Bronchial epithelial cell (primary cell): Measurements from ENCODE around the gene SEMA5B. TPM values are rescaled to one million over a fixed set of nuclear protein-coding genes. Genes with fewer than 3 reads are reported as not detected.

Experiments used
- DNase-seq: peaks from one replicate; pipeline ENCODE4 v3.0.0-alpha.2; 2010; ENCODE audit warnings: low read depth
- FAIRE-seq: peaks from 2 replicates; lab custom pipeline; 2011; peaks lifted over from hg19 to GRCh38; lab: Jason Lieb, UNC
- H3K27me3 ChIP-seq: 2 replicates; pipeline ENCODE4 v1.5.1; 2011; ENCODE audit warnings: low read length; ENCODE audit not compliant: control insufficient read depth, insufficient read depth
- H3K36me3 ChIP-seq: 2 replicates; pipeline ENCODE4 v1.5.1; 2011; ENCODE audit warnings: low read length; ENCODE audit not compliant: control insufficient read depth, insufficient read depth
- H3K4me3 ChIP-seq: 2 replicates; pipeline ENCODE4 v1.5.1; 2011; ENCODE audit warnings: mild to moderate bottlenecking, low read depth, low read length, control low read depth
- total RNA-seq: library from RNA; depleted of rRNA; stranded (reverse); fragments of >200 nt; gene quantifications from 2 replicates; pipeline ENCODE4 v1.2.1, GENCODE V29; 2014
- TF ChIP-seq, protein P1 (sequence below): IDR thresholded peaks from 2 replicates; pipeline ENCODE4 v1.5.1; 2011; ENCODE audit warnings: mild to moderate bottlenecking, moderate library complexity, low read length, control low read depth, inconsistent platforms; ENCODE audit not compliant: insufficient read depth, severe bottlenecking

Gene SEMA5B
- total RNA-seq, 1 donor from 2014 or later: under 0.01 TPM

DNA sequence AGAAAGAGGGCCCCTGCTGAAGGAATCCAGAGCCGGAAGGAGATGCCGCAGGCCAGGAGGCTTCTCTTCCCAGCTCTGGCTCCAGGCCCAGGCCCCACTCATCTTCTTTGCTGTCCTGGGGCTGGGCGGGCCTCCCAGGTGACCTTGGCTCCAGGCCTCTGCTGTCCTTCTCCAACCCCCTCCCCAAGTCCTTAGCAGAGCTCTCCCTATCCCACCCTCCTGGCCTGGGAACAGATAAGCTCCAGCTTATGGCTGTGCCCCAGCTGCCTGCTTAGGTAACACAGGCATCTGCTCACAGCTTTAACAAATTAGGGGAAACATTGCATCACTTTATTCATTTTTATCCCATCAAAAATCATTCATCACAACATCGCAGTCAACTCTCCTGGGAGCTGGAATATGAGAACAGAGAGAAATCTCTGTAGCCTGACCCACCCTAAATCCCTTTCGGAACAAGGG, 86.9 kb downstream of the SEMA5B start:
- no peak for DNase-seq
- TF ChIP-seq, protein P1, sequence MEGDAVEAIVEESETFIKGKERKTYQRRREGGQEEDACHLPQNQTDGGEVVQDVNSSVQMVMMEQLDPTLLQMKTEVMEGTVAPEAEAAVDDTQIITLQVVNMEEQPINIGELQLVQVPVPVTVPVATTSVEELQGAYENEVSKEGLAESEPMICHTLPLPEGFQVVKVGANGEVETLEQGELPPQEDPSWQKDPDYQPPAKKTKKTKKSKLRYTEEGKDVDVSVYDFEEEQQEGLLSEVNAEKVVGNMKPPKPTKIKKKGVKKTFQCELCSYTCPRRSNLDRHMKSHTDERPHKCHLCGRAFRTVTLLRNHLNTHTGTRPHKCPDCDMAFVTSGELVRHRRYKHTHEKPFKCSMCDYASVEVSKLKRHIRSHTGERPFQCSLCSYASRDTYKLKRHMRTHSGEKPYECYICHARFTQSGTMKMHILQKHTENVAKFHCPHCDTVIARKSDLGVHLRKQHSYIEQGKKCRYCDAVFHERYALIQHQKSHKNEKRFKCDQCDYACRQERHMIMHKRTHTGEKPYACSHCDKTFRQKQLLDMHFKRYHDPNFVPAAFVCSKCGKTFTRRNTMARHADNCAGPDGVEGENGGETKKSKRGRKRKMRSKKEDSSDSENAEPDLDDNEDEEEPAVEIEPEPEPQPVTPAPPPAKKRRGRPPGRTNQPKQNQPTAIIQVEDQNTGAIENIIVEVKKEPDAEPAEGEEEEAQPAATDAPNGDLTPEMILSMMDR: no peak
- Histone ChIP-seq H3K27me3 (no peaks in the 10 kb centered on the region), H3K4me3 (no peak overlapping the region), H3K36me3 (no peaks in the 10 kb centered on the region)
- no peak for FAIRE-seq

DNA sequence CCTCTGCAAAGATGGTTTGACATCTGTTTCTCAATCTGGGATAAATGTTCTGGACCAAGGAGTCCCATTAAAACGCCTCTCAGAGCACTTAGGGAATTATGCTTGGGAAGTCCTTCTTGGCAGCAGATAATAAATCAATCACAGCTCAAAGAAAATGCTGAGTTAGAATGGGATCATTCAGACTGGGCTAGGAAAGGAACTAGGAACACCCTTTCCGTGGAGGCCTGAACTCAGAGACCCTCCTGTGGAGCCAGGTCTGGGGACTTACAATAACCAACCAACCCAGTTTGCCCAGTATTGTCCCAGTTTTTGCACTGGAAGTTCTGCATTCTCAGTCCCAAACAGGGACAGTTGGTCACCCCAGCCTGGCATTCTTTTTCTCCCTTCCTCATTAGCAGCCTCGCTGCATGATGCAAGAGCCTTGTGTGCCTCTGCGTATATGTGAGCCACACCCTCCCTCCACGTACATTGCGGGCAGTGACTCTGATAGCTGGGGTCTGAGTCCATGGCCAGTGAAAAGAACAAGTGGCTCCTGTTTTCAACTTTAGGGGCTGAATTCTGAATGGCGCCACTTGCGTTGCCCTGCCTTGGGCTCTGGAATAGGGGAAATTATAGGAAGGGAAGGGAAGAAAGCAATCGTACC, 88.7 kb downstream of the SEMA5B start:
- TF ChIP-seq, protein P1: no peak
- Histone ChIP-seq H3K4me3 (no peak overlapping the region), H3K36me3 (no peaks in the 10 kb centered on the region), H3K27me3 (no peaks in the 10 kb centered on the region)
- DNase-seq (no peak), FAIRE-seq (peak; percentile 18)

DNA sequence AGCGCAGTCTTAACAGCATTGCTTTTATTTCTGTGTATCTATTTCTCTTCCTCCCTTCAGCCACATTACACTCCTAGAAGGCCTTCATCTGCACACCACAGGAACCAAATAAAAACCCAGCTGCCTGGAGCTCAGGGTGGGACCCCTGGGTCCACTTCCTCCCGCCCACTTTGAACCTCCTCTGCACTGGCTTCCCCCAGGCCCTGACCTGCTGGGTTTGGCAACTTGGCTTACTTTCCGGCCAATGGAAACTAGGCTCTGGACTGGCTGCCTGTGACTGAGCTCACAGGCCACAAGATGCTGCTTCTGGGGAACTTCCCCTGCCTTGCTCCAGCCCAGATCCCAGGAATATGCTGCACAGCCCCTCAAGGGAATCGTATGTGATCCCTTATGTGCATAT, 89.8 kb downstream of the SEMA5B start:
- TF ChIP-seq, protein P1: no peak

DNA sequence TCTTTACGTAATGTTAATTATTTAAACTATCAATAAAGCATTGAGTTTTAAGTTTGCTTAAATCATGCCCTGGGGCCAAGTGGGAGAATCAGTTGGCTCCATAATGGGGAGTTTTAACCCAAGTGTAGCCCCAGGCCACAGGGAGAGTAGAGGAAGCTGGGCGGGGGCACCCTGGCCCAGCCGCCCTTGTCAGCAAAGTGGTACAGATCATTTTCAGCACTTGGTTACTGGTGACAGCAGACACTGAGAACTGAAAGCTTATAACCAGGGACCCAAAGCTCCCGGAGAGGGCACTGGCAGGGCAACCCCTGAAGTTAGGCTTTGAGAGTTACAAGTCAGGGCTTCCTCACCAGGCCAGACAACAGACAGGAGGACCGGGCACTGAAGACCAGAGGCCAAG, 90.6 kb downstream of the SEMA5B start:
- no peak overlapping the region for H3K4me3 ChIP-seq
- TF ChIP-seq, protein P1: no peak
- no peaks in the 10 kb centered on the region for H3K36me3 ChIP-seq
- no peaks in the 10 kb centered on the region for H3K27me3 ChIP-seq
- no peak for FAIRE-seq
- no peak for DNase-seq

More for the DNA sequence above, 89.8 kb downstream of the SEMA5B start:
- Histone ChIP-seq H3K36me3 (no peaks in the 10 kb centered on the region), H3K4me3 (no peak overlapping the region), H3K27me3 (no peaks in the 10 kb centered on the region)
- DNase-seq: no peak
- no peak for FAIRE-seq

DNA sequence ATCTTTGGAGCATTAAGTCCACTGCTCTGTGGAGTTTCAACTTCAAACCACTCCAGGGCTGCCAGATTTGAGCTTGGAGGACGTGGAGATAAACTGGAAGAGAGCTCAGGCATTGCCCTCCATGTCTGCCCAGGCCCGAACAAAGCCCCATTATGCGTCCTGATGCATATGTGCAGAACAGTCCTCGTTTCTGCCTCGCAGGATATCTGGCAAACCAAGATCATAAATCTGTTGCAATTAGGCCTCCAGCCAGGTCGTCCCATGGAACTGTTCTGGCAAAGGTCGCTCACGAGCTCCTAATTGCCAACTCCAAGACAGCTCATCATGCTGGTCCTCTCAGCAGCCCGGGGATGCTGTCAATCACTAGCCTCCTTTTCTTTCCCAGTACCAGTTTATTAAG, 91.2 kb downstream of the SEMA5B start:
- Histone ChIP-seq H3K36me3 (no peaks in the 10 kb centered on the region), H3K27me3 (no peaks in the 10 kb centered on the region), H3K4me3 (no peak overlapping the region)
- TF ChIP-seq, protein P1: no peak
- DNase-seq: no peak
- FAIRE-seq: no peak

DNA sequence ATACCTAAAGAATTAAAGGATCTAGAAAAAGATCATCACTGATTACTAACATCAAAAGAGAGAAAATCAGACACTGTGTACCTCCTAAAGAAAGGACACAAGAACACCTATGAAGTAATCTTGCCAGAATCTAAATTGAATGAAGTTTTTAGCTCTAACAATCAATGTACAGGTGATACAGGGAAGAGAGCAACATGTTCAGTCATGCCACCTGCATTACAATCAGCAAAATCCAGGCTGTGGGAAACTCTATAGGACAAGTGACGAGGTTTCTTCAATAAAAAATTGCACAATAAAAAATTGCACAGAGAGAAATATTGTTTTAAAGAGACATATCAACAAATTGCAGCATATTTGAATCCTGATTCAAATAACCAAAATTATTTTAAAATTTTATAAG, 93.3 kb downstream of the SEMA5B start:
- TF ChIP-seq, protein P1: no peak
- H3K4me3 ChIP-seq: no peak overlapping the region
- H3K27me3 ChIP-seq: no peaks in the 10 kb centered on the region
- DNase-seq (peak; percentile 96), FAIRE-seq (no peak)
- no peaks in the 10 kb centered on the region for H3K36me3 ChIP-seq
